ENCODE data around the gene MTMR4.

MTMR4 gene

DNA sequence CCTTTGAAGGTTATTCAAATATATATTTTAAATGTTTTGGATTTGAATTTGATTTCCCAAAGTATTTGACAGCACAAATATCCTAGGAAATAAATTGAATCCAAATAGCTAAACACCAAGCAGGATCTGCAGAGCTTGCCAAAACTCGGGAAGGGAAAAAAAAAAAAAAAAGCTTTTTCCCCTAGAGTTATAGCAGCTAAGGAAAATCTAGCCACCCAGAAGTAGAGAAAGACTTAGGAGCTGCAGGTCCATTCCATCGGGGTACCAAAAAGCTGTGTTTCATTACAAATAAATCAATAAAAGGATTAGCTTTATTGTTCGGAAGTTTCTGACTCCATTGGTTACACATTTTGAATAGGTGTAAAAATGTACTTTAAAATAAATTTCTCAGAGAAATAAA is 45.5 kb downstream of the MTMR4 start:
- TF ChIP-seq, protein P1, sequence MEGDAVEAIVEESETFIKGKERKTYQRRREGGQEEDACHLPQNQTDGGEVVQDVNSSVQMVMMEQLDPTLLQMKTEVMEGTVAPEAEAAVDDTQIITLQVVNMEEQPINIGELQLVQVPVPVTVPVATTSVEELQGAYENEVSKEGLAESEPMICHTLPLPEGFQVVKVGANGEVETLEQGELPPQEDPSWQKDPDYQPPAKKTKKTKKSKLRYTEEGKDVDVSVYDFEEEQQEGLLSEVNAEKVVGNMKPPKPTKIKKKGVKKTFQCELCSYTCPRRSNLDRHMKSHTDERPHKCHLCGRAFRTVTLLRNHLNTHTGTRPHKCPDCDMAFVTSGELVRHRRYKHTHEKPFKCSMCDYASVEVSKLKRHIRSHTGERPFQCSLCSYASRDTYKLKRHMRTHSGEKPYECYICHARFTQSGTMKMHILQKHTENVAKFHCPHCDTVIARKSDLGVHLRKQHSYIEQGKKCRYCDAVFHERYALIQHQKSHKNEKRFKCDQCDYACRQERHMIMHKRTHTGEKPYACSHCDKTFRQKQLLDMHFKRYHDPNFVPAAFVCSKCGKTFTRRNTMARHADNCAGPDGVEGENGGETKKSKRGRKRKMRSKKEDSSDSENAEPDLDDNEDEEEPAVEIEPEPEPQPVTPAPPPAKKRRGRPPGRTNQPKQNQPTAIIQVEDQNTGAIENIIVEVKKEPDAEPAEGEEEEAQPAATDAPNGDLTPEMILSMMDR (IDR thresholded peaks at IDR 0.05; ENCODE audit: low read depth, low read length): no peak
- no peak overlapping the region for H3K4me3 ChIP-seq (ENCODE audit: low read depth, low read length)
- no peak for DNase-seq (ENCODE audit: low read depth, low spot score)
- in situ Hi-C loops (cut with HindIII; ENCODE audit: low sequenced_read_pairs): no loop called here

DNA sequence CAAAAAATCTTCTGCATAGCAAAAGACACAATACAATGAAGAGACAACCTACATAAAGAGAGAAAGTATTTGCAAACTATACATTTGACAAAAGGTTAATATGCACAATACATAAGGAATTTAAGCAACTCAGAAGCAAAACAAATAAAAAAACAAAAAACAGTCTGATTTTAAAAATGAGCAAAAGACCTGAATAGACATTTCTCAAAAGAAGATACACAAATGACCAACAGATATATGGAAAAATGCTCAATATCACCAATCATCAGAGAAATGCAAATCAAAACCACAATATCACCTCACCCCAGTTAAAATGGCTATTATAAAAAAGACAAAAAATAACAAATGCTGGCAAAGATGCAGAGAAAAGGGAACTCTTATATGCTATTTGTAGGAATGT is 58.9 kb downstream of the MTMR4 start:
- in situ Hi-C loops (cut with HindIII; ENCODE audit: low sequenced_read_pairs): no loop called here
- H3K4me3 ChIP-seq (ENCODE audit: low read depth, low read length): no peak overlapping the region
- no peak for DNase-seq (ENCODE audit: low read depth, low spot score)
- TF ChIP-seq, protein P1 (IDR thresholded peaks at IDR 0.05; ENCODE audit: low read depth, low read length): no peak

DNA sequence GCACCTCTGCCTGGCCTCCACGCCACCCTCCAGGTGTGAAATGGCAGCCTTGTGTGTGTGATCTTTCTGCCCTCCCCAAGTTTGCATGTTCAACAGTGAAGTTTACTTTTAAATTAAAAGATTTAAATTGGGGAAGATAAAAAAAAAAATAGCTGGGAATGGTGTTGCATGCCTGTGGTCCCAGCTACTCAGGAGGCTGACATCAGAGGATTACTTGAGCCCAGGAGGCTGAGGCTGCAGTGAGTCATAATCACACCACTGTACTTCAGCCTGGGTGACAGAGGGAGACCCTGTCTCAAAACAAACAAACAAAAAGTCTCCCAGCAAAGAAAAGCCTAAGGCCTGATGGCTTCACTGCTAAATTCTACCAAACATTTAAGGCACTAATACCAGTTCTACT is 61.7 kb downstream of the MTMR4 start:
- no peak for DNase-seq (ENCODE audit: low read depth, low spot score)
- in situ Hi-C loops (cut with HindIII; ENCODE audit: low sequenced_read_pairs): no loop called here
- H3K4me3 ChIP-seq (ENCODE audit: low read depth, low read length): no peak overlapping the region
- TF ChIP-seq, protein P1 (IDR thresholded peaks at IDR 0.05; ENCODE audit: low read depth, low read length): no peak

DNA sequence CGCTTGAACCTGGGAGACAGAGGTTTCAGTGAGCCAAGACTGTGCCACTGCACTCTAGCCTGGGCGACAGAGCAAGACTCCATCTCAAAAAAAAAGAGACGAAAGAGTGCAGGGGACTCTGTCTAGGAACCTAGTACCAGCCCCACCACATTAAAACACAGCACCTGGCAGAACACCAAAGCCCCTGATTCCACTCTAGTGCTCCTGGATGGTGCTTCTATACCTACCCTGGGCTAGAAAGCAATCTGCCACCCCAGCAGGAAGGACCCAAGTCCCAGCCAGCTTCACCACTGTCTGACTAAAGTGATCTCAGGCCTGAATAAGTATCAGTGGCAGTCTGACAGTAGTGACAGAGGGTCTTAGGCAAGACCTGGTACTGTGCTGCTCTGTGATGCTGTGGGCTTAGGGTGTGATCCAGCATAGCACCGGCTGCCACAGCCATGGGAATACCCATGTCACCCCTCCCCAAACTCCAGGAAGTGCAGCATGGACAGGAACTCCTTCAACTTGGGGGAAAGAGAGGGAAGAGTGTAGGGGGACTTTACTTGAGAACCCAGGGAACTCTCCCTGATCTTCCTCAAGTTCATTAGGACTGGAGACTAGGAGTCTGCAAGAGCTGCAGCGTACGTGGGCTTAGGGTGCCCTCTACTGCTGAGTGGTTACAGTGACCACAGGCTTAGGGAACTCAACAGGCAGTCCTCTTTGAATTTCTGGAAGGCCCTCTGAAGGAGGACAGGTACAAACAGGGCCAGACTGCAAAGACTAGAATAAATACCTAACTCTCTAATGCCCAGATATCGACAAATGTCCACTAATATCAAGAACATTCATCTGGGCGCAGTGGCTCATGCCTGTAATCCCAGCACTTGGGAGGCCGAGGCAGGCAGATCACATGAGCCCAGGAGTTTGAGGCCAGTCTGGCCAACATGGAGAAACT is 67.1 kb downstream of the MTMR4 start:
- H3K4me3 ChIP-seq (ENCODE audit: low read depth, low read length): no peak overlapping the region
- in situ Hi-C loops (cut with HindIII; ENCODE audit: low sequenced_read_pairs): no loop called here
- DNase-seq (ENCODE audit: low read depth, low spot score): peak; percentile 83
- TF ChIP-seq, protein P1 (IDR thresholded peaks at IDR 0.05; ENCODE audit: low read depth, low read length): peak; percentile 80

DNA sequence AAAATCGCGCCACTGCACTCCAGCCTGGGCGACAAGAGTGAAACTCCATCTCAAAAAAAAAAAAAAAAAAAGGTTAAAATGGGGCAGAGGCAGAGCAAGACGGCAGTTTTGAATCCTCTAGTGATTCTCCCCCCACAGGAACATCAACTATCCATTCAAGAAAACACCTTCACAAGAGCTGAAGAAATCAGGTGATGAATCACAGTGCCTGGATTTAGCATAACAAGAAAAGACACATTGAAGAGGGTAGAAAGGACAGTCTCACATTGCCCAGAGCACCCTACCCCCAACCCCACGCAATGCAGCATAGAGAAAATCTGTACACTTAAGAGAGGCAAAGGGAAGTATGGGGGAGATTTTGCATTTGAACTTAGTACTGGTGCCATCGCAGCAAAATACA is 68.4 kb downstream of the MTMR4 start:
- TF ChIP-seq, protein P1 (IDR thresholded peaks at IDR 0.05; ENCODE audit: low read depth, low read length): no peak
- DNase-seq (ENCODE audit: low read depth, low spot score): no peak
- in situ Hi-C loops (cut with HindIII; ENCODE audit: low sequenced_read_pairs): no loop called here
- no peak overlapping the region for H3K4me3 ChIP-seq (ENCODE audit: low read depth, low read length)
